HL-60/S4 (cell line): ENCODE measurements around the gene NPAS3.

ENCODE experiments used
- in situ Hi-C: fragments of 300-500 bp; cut with MboI; formaldehyde crosslinking; loops from 2 replicates; pipeline ENCODE4 v1.14.3; 2022; ENCODE audit warnings: low sequenced_read_pairs

Gene NPAS3

GRCh38 chr14:33655421-33655820 is 716.7 kb downstream of the NPAS3 start:
- in situ Hi-C loops, result no loop called here

DNA sequence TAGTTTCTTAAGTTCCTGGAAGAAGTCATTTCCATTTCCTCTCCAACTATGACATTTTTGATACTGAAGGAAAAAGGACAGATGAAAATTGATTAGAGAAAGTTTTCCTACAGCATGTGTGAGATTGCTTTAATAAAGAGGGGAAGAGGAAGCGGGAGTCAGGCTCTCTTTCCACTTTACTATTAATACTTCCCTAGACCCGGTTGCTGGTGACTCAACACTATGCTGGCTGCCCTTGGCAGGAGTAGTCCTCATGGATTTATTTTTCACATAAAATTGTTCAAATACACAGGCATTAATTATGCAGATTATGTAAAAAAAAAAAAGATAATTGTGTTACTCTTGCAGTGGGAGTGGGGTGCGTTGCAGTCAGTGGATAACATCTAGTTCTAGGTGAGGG is 718.8 kb downstream of the NPAS3 start:
- in situ Hi-C loops, result no loop called here

DNA sequence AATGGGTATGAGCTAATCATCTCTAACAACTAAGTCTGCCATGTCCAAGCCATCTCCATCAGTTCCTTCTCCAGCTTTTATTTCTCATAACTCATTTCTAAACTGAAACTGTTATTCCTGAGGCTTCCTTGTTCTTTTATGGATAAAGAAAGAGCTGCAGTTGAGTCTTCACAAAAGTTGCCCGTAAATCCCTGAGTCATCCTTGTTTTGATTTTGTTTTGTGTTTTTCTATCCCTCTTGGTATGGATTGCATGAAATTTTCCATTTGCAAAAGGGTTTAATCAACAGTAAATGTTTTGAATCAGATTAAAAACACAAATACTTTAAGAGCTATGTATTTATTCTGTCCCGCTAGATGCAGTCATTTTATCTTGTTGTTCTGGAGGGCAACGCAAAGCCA is 721.6 kb downstream of the NPAS3 start:
- in situ Hi-C loops, result no loop called here

- in situ Hi-C loops, result no loop called here
Measured at GRCh38 chr14:33661101-33661500, 722.4 kb downstream of the NPAS3 start.

- in situ Hi-C loops, result no loop called here
Measured at GRCh38 chr14:33668066-33668465, 729.4 kb downstream of the NPAS3 start.

DNA sequence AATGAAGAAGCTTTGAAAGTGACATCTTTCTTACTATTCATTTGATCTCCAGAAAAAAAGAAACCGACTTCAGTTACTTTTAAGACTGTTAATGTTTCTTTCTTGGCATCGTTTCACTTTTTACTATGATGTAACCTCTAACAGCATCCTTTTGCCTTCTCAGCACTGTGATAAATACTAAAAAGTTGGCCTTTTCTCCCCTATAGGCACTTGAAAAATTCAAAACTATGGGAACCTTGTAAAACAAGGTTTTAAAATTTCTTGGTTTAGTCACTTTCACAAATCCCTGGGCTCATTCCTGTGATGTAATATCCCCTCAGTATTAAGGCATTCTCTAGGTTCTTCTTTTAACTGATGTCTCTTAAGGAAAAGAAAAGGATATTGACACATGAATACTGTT is 730.4 kb downstream of the NPAS3 start:
- in situ Hi-C loops, result no loop called here

DNA sequence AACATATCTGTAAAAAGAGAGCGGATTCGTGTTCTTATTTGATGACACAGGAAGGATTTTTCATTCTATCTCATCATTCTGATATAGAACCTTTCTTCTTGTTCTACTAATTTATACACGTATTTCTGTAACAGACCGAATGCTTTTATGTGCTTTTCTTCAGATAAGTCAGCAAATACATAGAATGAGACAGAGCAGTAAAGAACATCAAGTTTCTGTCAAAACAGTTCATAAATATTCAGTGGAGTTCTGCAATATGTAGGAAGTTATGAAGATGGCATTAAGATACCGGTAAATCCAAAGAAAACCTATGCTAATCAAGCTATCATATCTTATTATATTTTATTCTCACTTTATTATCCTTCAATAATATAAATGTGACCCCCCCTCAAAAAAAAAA is 731.6 kb downstream of the NPAS3 start:
- in situ Hi-C loops, result no loop called here

DNA sequence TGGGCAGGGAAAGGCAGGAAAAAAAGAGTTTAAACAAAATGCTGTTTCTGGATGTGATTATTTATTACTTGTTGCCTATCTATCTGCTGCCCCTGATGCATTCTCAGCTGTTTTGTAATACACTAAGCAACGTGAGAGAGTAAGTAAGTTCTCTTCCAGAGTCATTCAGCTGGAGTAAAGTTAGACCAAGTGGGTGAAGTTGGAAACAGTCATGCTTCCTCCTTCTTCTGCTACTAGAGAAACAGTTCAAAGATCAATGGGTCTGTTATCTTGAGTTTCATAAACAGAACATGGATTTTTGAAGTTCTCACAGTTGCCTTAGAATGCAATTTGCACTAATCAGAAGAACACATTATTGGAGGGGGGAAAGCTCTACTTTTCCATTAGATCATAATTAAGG is 732.9 kb downstream of the NPAS3 start:
- in situ Hi-C loops, result no loop called here

DNA sequence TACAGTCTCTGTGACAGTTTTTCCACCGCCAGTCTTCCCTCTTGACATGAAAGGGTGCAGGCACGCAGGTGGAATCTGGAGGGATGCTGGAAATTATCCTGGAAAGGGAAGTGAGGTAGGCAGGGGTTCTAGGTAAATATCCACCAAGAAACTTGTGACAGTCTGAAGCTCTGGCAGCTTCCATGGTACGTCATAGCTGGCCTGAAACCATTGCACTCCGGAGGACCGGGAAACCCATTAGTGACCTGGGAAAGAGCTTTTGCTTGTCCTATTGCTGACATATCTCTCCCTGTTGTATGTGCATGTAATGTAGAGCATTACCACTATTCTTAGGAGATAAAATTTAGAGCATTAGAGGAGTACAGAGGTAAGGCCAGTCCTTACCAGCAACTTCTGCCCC is 736.2 kb downstream of the NPAS3 start:
- in situ Hi-C loops, result no loop called here

GRCh38 chr14:33675415-33676130 is 736.9 kb downstream of the NPAS3 start:
- in situ Hi-C loops, result no loop called here

GRCh38 chr14:33676135-33676566 is 737.5 kb downstream of the NPAS3 start:
- in situ Hi-C loops, result no loop called here

DNA sequence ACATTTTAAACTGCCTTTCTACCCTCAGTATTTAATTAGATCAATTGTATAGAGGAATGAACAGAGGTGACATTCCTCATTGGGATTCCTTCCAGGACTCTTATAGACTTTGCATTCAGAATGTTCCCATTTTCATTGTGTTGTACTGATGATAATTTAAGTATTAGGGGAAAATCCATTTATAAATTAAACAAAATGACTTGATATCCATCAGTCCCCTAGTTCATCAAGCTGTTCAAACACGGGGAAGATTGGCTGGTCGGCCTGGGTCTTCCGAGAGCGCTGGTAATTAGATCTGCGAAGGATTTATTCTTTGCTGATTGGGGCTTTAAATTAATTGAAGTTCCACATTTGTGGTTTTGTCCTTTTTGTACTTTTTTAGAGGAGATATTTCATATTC is 738.2 kb downstream of the NPAS3 start:
- in situ Hi-C loops, result no loop called here

DNA sequence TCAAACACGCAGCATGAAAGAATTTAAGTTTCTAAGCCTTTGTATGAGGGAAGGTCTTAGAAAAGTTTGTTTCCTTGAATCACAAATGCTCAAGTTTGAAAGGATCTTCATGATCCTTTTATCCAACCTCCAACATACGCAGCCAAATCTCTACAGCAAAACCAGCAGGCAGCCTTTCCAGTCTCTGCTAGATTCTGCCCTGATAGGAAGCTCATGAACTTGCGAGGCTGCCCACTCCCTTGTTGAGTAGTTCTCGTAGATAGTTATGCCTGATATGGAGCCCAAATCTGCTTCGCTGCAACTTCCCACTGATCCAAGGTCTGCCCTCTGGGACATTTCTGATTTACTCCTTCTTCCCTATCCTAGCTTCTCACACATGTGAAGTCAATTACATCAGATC is 739.3 kb downstream of the NPAS3 start:
- in situ Hi-C loops, result no loop called here

- in situ Hi-C loops, result no loop called here
Measured at GRCh38 chr14:33679025-33679424, 740.3 kb downstream of the NPAS3 start.

DNA sequence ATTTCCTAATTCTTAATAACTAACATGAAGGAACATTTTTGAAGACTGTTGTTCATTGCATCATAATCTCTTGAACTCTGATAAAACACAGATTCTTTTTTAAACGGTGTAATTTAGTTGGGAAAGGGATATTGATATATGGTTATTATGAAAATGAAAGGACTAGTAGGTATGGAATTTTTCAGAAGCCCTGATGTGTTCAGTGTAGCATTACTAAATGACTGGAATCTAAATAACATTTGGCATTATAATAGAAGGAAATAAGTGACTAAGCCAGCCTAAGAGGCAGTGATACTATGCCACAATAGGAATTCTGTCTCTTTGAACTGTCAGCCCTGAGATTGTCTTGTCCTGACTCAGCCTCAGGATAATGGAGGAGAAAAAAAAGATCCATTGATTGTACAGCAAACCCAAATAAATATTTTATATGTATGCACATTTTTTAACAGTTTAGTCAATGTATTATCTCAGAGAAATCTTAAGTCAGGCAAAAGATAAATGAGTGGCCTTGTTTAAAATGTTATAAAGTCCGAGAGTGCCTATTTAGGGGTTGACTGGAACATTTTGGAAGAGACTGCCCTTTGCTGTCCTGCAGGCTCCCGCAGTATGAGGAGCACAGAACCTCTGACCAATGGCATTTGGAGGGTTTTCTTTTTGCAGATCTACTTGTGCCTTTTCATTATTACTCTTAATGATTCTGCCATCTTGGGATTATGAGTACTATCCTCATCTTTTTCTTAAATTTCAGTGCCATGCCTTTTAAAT is 741.0 kb downstream of the NPAS3 start:
- in situ Hi-C loops, result no loop called here

- in situ Hi-C loops, result no loop called here
Measured at GRCh38 chr14:33680873-33681272, 742.2 kb downstream of the NPAS3 start.

DNA sequence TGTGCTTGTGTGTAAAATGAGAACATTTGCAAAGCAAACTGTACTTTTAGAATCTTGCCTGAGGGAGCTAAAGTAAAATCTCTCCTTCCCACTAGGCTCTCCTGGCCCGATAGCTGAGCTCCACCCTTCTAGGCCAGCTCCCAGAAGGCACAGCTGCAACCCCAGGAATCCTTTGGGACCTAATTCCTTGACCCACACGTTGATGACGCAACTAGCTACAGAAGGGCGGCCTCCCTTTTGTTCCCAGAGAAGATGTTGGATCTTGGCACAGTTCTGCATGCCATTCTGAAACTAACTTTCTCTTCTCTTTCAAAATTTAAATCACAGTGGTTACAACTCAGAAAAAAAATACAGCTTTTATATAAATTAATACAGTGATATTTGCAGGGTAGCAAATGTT is 744.1 kb downstream of the NPAS3 start:
- in situ Hi-C loops, result no loop called here

GRCh38 chr14:33685026-33685425 is 746.3 kb downstream of the NPAS3 start:
- in situ Hi-C loops, result no loop called here

GRCh38 chr14:33685698-33686097 is 747.0 kb downstream of the NPAS3 start:
- in situ Hi-C loops, result no loop called here

GRCh38 chr14:33686218-33686617 is 747.5 kb downstream of the NPAS3 start:
- in situ Hi-C loops, result no loop called here

DNA sequence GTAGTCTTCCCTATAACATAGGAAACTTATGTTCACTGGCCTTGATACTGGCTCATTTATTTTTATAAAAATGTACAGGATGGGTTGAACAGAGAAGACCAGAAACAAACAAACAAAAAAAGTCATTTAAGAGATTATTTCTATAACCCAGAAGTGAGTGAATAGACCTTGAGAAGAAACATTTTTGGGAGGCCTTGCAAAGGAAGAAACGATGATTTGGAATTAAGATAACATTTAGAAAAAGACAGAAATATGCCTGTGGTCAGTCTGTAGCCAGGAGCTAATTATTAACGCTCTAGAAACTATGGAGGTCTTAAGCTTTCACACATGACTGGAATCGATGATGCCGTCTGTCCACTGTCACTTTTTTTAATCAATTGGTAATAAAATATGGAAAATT is 748.2 kb downstream of the NPAS3 start:
- in situ Hi-C loops, result no loop called here

DNA sequence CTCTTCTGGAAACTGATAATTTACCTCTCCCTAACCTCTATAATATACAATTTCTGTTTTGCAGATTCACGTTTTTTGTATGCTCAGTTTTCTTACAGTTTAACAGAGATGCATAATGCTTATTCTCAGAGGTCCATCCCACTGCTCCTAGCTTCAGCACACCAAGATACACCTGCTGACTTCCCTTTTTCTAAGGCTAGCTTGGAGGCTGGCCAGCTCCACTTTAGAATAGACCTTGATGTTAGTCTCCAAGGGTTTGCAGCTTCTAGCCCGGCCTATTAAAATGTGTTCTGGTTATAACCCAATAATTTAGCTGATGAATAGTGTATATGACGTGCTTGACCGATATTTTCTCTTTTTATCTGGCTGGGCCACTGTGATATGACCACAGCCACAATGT is 751.0 kb downstream of the NPAS3 start:
- in situ Hi-C loops, result no loop called here

DNA sequence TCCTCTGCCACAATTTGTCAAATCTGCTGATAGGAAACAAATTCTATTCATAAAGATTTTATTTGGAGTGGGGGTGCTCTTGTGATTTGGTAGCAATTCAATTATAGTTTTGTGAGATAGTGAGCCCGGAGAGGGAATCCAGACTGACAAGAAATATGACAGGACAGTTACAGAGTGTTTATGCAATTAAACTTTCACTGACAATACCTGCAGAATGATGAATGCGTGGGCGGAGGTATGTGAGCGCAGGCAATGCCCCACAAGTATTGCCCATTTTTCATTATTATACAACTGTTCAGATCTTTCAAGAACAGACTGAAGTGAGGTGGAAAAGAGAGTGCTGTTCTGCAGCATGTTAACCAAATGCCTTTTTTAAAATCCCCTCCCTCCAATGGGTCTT is 753.2 kb downstream of the NPAS3 start:
- in situ Hi-C loops, result no loop called here
